ENCODE measurements around the gene RFX4.

GRCh38 chr12:106780010-106780631, 197.3 kb downstream of the RFX4 start:
- TF ChIP-seq CTCF (IDR thresholded peaks at IDR 0.05; ENCODE audit: insufficient read depth, low read length) = no peak
- TF ChIP-seq POLR2AphosphoS5 (IDR thresholded peaks at IDR 0.05; ENCODE audit: low read depth) = no peak
- TF ChIP-seq SPI1 (IDR thresholded peaks at IDR 0.05; ENCODE audit: borderline replicate concordance, low read depth) = no peak

Data from HL-60 (cell line).